Activated CD4-positive, alpha-beta T cell treated with anti-CD3 and anti-CD28 coated beads, Interleukin-2, Interleukin-6, amounts not matched to agents 100 ng/mL and 50 ng/mL, durations not matched to agents 16 hours and 8 hours (primary cell): ENCODE measurements around the gene RAD51B.
A peak's percentile ranks its signal among the peaks of the same experiment; 100 is the strongest.

Experiments
- DNase-seq: peaks from one replicate; pipeline ENCODE4 v3.0.0-alpha.2; 2020

RAD51B gene

DNA sequence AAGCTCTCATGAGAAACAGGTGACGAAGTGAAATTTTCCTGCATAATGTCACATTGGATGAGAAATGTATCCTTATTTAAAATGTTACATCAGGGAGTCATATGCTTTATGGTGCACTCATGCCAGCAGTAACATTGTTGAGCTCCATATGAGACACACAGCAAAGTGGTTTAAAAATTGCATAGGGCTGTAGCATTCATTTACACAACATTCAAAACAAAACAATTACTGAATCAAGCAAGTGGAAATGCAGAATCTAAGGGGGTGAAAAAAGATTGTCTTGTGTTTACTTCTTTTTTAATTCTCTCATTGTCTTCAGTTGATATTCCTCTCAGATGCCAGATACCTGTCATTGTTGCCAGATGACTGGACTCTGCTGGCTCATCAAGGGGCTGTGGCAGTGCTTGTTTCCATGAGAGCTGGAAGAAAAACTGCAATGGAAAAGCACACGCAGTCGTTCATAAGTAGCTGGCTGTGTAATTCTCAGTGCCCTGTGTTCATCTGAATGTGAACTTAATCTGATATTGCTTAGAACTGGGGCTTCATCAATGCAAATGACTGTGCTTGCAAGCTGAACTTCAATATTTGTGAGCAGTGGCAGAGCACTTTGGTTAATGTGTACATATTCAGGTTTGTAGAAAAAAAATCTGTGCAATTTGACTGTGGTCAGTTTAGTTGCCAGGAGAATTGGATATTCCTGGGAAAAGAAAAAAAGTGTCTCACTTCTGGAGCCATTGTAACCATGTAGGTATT is 305.6 kb downstream of the RAD51B start:
- peak; percentile 1 for DNase-seq

GRCh38 chr14:68127166-68127565 is 307.6 kb downstream of the RAD51B start:
- no peak for DNase-seq

DNA sequence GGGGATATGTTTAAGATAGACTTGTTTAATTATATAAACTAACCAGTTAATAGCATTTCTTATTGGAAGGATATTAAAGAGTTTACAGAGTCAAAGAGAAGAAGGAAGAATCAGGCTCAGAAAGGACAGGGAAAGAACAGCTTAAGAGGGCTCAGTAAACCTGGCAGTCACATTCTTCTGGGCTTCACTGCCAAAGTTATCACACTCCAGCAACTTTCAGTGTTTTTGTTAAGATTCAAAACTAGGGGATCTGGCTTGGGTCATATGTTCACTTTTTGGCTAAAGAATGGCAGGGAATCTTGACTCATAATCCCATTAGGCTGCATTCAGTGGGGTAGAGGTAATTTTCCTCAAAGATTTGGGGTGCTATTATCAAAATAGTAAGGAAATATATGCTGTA is 312.3 kb downstream of the RAD51B start:
- DNase-seq, result no peak

DNA sequence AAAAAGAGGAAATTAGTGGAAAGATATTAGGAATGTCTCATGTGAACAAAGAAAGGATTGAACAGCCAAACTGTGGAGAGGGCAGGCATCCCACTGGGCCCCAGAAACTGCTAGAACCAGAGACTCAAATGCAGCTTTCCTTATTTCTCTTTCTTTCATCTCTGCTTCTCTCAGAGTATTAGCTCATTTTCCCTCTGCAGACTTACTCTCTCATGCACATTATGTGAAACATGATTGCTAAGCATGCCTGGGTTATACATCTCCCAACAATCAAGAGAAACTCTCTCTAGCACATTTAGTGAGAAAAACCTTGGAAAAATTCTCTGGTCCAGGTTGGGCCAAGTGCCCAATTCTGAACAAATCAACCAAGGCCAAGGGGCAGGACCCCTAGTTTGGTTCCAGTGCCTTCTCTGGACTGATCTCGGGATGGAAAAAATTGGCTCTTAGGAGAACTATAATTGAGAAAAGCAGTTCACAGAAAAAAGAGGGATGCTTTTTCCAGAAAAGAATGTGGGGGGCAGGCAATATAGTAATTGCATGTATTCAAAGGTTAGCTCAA is 313.1 kb downstream of the RAD51B start:
- no peak for DNase-seq

GRCh38 chr14:68133856-68134255 is 314.3 kb downstream of the RAD51B start:
- DNase-seq, result no peak

GRCh38 chr14:68135028-68135427 is 315.4 kb downstream of the RAD51B start:
- DNase-seq, result no peak

GRCh38 chr14:68135566-68135965 is 316.0 kb downstream of the RAD51B start:
- DNase-seq, result no peak

DNA sequence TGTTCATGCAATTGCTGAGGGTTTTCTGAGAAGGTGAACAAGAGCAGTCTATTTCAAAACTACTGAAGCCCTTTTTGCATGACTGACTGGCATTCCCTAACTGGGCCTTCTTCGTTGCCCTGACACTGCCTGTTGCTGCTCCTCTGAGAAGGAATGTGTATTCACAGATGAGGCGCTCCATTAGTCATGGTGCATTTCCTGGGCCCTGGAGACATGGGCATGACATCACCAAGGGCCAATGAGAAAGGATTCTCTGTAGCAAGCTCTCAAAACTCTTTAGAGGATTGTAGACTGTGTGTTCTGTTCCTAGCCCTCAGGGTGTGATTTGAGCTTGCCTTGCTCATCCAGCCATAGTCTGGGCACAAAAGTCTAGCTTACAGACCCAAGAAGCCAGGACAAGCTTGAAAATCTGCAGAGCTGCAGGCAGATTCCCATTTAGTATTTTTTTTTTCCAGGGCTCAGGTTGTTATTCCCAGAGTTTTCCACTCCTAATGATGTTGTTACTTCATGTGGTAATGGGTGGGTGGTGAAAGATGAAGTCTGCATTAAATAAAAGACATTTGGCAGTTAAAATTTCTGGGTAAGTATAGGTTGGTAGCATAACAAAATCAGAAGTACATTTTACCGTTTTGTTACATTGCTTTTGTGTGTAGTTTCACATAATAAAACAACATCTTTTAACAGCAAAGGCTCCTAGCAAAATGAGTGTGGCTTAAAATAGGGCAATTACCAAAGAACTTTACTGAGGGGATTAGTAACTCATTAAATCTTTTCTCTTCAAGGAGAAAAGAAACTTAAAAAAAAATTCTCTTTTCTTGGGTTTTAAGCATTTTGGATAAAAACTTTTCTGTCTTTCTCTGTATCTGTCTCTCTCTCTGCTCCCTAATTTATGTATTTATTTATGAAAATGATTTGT is 318.4 kb downstream of the RAD51B start:
- DNase-seq, result peak; percentile 10

- no peak for DNase-seq
Observed at GRCh38 chr14:68139431-68140075, 320.0 kb downstream of the RAD51B start.

DNA sequence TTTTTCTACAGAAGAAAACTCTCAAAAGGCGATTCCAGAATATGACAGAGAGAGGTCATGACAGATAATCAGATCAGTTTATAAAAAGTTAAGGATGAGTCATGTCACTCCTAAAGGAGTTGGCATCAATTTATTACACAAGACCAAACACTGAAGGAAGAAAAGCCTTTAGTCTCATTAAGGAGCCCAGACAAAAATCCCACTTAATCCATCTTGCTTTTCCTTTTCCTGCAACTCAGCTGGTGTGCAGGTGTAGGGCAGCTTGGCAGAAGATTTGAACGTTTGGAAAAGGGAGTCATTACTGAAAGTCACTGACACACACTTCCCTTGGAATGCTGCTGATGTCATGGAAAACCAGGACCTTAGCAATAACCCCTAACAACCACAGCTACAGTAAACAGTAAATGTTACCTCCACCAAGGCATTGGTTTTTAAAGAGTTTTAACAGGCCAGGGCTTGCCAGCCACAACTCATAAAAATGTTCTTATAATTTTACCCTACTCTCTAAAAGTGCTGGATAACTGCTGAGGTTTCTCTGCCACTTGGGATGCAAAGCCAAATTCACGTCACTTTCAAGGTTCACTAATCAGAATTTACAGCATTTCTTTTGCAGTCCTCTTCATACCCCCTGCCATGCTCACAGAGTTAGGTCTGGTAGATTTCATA is 320.6 kb downstream of the RAD51B start:
- no peak for DNase-seq

- DNase-seq, result no peak
Observed at GRCh38 chr14:68140806-68141205, 321.2 kb downstream of the RAD51B start.

DNA sequence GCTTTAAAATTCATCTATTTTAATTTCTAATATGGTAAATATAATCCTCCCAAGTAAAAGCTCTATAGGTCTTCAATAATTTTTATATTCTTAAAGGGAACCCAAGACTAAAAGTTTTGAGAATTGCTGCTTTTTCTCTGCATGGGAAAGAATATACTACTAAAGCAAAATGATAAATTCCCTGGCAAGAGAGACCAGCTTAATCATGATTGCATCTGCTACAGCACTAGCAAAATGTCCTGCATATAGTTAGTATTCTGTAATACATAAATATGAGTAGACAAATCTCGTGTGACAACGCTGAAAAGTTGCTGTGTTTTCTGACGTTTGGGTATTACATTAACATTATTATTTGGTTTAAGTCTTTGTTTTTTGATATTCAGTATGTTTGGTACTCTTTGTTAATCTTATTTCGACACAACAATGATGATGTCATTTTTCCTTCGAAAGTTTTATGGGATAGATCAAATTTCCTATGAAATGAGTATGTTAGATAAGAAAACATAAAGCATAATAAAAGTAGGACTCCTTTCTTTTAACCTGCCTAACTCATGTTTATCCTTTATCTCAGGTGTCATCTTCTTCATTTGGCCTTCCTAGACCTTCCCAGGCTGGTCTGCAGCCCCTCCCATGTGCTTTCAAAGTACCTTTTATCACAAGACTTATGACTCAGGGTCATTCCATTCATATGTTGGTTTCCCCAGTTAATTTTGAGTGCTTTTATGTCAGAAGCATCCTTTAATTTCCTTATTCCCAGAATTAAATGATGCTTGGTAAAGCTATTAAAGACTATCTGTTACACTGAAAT is 321.9 kb downstream of the RAD51B start:
- no peak for DNase-seq

GRCh38 chr14:68143341-68143841 is 323.8 kb downstream of the RAD51B start:
- DNase-seq, result no peak

DNA sequence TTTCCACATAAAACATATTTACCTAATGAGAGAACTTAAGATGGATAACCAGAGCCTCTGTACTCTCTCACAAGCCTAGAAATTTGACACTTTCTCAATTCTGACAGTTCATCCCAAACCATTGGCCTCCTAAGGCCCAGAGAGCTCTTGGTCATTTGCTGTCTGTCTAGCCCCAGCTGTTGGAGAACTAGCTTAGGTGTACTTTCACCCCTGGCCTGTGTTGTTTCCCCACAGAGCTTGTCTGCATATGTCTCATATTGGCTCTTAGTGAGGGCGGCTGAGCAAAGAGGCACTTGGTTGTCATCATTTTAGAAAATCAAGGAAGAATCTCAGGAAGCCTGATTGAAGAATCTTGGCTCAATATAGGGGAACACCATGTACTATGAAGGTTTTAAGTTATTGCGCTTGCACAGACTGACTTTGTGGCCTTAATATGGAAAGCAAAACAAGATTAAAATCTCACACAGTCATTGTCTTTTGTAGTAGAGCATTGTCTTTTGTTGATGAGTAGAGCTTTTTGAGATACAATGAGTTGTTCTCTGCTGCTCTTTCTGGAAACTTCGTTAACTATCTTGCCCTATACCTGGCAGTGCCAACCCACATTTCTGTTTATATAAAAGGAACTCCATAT is 324.6 kb downstream of the RAD51B start:
- DNase-seq, result no peak

GRCh38 chr14:68145036-68145435 is 325.5 kb downstream of the RAD51B start:
- DNase-seq, result no peak

DNA sequence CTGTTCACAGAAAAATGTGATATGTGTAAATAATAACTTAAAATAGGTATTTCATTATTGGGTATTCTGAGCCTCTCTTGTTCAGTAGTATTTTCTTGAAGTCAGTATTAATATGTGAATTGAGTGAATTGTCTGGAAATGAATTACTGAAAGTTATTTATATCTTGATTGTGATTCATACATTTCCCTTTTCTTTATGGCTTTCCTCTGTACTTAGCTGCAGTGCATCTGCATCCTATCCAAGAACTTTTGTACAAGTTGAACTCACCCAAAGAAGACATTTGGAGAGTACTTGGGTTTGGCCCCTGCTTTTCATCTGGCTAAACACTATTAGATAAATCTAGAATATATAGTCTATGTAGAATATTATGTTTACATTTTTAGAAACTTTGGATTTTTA is 326.0 kb downstream of the RAD51B start:
- no peak for DNase-seq

DNA sequence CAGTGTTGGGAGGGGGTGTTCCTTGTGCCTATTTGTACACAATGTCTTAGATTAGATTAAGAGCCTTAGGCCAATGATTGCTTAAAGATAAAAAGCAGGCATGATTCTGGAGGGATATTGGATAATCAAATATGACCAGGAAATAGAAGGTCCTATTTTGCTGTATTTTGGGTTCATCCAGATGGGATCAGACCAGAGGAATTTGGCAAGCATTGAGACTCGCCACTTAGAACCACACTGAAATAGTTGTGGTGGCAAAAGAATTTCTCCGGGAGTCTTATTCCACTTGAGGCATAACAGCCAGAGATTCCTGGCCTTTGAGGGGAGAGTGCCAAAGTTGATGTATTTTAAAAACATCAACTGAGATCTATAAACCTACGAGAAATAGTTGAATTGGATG is 327.2 kb downstream of the RAD51B start:
- DNase-seq, result no peak

- no peak for DNase-seq
Observed at GRCh38 chr14:68147303-68147702, 327.7 kb downstream of the RAD51B start.

DNA sequence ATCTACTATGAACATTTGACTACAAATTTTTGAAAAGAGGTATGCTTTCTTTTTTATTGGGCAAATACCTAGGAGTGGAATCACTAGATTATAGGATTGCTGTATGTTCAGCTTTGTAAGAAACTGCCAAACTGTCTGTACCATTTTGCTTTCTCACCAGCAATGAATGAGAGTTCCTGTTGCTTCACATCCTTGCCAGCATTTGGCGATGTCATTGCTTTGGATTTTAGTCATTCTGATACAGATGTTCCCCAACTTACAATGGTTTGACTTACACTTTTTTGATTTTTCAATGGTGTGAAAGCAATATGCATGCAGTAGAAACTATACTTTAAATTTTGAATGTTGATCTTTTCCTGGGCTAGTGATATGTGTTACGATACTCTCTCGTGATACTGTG is 328.7 kb downstream of the RAD51B start:
- DNase-seq, result peak; percentile 28

DNA sequence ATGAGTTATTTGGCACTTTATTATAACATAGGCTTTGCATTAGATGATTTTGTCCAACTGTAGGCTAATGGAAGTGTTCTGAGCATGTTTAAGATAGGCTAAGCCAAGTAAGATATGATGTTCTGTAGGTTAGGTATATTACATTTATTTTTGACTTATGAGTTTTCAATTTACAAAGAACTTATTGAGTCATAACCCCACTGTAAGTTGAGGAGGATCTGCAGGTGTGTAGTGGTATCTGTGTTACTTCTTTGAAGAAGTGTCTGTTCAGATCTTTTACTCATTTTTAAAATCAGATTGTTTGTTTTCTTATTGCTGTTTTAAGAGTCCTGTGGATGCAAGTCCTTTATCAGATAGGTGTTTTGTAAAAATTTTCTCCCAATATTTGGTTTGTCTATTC is 329.2 kb downstream of the RAD51B start:
- no peak for DNase-seq

- DNase-seq, result no peak
Observed at GRCh38 chr14:68153275-68153674, 333.7 kb downstream of the RAD51B start.
